GM21786 (cell line): ENCODE results near the gene SIL1.
"Not testable (repeated sequence)": the region's sequence is repeated elsewhere in the genome, so short reads cannot be mapped to it uniquely, and the experiment has no call there.

Source experiments
- ATAC-seq: cut with Tn5 transposase; IDR thresholded peaks from one replicate; pipeline ENCODE4 v1.9.1; 2021; ENCODE audit not compliant: unreplicated experiment

The SIL1 gene

GRCh38 chr5:139204196-139204595, 6.0 kb upstream of the SIL1 start:
- ATAC-seq, result no peak

- no peak for ATAC-seq
Measured at GRCh38 chr5:139199321-139199720, 1.2 kb upstream of the SIL1 start.

GRCh38 chr5:139196296-139196956, 1.7 kb downstream of the SIL1 start:
- ATAC-seq, result no peak

GRCh38 chr5:139194486-139194885, 3.7 kb downstream of the SIL1 start:
- ATAC-seq, result no peak

- ATAC-seq, result no peak
Measured at GRCh38 chr5:139193928-139194327, 4.2 kb downstream of the SIL1 start.

GRCh38 chr5:139192906-139193305, 5.3 kb downstream of the SIL1 start:
- not testable (repeated sequence) for ATAC-seq

- not testable (repeated sequence) for ATAC-seq
Measured at GRCh38 chr5:139191954-139192353, 6.2 kb downstream of the SIL1 start.

GRCh38 chr5:139190125-139190524, 8.0 kb downstream of the SIL1 start:
- ATAC-seq, result no peak

- no peak for ATAC-seq
Measured at GRCh38 chr5:139188558-139189270, 9.5 kb downstream of the SIL1 start.

GRCh38 chr5:139186752-139187326, 11.3 kb downstream of the SIL1 start:
- no peak for ATAC-seq

GRCh38 chr5:139186261-139186660, 11.9 kb downstream of the SIL1 start:
- no peak for ATAC-seq

- no peak for ATAC-seq
Measured at GRCh38 chr5:139185589-139185988, 12.6 kb downstream of the SIL1 start.

GRCh38 chr5:139183502-139183901, 14.7 kb downstream of the SIL1 start:
- no peak for ATAC-seq

GRCh38 chr5:139182528-139183296, 15.5 kb downstream of the SIL1 start:
- no peak for ATAC-seq

GRCh38 chr5:139181835-139182452, 16.2 kb downstream of the SIL1 start:
- no peak for ATAC-seq

- no peak for ATAC-seq
Measured at GRCh38 chr5:139181322-139181730, 16.8 kb downstream of the SIL1 start.

GRCh38 chr5:139180850-139181249, 17.3 kb downstream of the SIL1 start:
- no peak for ATAC-seq

- ATAC-seq, result not testable (repeated sequence)
Measured at GRCh38 chr5:139179778-139180513, 18.2 kb downstream of the SIL1 start.

GRCh38 chr5:139178935-139179334, 19.2 kb downstream of the SIL1 start:
- no peak for ATAC-seq

- no peak for ATAC-seq
Measured at GRCh38 chr5:139178589-139178917, 19.6 kb downstream of the SIL1 start.
